RWPE2 (cell line): ENCODE results near the gene PARN.
"Not testable (repeated sequence)": the region's sequence is repeated elsewhere in the genome, so short reads cannot be mapped to it uniquely, and the experiment has no call there.

Source experiments
- ATAC-seq: fragments of 200-7000 bp; cut with Tn5 transposase; 3 replicates; pipeline ENCODE4 v1.9.1; 2021; ENCODE audit warnings: low read depth
- DNase-seq: peaks from one replicate; pipeline ENCODE4 v3.0.0-alpha.2; 2020; ENCODE audit warnings: low spot score
- H3K27ac ChIP-seq: fragments of 450-650 bp; 2 replicates; pipeline ENCODE4 v1.5.1; 2017; ENCODE audit warnings: mild to moderate bottlenecking; ENCODE audit not compliant: poor library complexity, severe bottlenecking
- H3K27me3 ChIP-seq: fragments of 250-450 bp; sonication (Bioruptor Pico); 2 replicates; pipeline ENCODE4 v1.5.1; 2021; ENCODE audit warnings: mild to moderate bottlenecking, moderate library complexity; ENCODE audit not compliant: insufficient read depth, poor library complexity, severe bottlenecking
- H3K36me3 ChIP-seq: fragments of 250-450 bp; sonication (Bioruptor Pico); 2 replicates; pipeline ENCODE4 v1.5.1; 2020; ENCODE audit warnings: low read depth, mild to moderate bottlenecking, moderate library complexity
- H3K4me1 ChIP-seq: fragments of 250-450 bp; sonication (Bioruptor Pico); 2 replicates; pipeline ENCODE4 v1.5.1; 2021; ENCODE audit warnings: mild to moderate bottlenecking, moderate library complexity; ENCODE audit not compliant: insufficient read depth, poor library complexity, severe bottlenecking
- H3K4me3 ChIP-seq: fragments of 250-450 bp; sonication (Bioruptor Pico); 2 replicates; pipeline ENCODE4 v1.5.1; 2021; ENCODE audit warnings: mild to moderate bottlenecking, moderate library complexity; ENCODE audit not compliant: severe bottlenecking
- H3K9me3 ChIP-seq: fragments of 250-450 bp; sonication (Bioruptor Pico); 2 replicates; pipeline ENCODE4 v1.5.1; 2021; ENCODE audit warnings: mild to moderate bottlenecking, moderate library complexity; ENCODE audit not compliant: severe bottlenecking
- CTCF ChIP-seq: fragments of 450-650 bp; IDR thresholded peaks from one replicate; pipeline ENCODE4 v1.5.1; 2017; ENCODE audit warnings: mild to moderate bottlenecking, moderate library complexity; ENCODE audit not compliant: poor library complexity, severe bottlenecking

The PARN gene

DNA sequence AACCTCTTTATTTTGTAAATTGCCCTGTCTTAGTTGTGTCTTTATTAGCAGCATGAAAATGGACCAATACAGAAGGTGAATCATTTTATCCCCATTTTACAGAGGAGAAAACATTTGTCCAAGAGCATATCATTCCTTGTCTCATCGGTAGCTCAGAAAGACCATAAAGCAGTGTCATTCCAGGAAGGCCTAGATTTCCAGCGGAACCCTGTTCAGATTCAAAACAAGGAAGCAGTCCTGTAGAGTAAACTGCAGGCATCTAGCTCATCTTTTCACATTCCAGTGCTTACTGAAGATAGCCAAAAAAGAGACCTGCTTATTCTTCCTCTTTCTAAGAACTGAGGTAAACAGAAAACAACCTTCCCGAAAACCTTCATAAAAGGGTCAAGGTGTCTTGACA is 54.0 kb downstream of the PARN start:
- H3K27ac ChIP-seq: no peak overlapping the region
- no peak overlapping the region for H3K4me3 ChIP-seq
- ATAC-seq (no peak), DNase-seq (no peak)
- H3K36me3 ChIP-seq: peaks cover 58% of the 10 kb centered on the region
- H3K4me1 ChIP-seq: no peaks in the 10 kb centered on the region
- no peak for TF ChIP-seq CTCF
- H3K27me3 ChIP-seq: no peaks in the 10 kb centered on the region
- H3K9me3 ChIP-seq: no peaks in the 10 kb centered on the region

- not testable (repeated sequence) for ATAC-seq, H3K4me1 ChIP-seq, DNase-seq, H3K9me3 ChIP-seq, H3K4me3 ChIP-seq, H3K27me3 ChIP-seq, H3K27ac ChIP-seq
- peaks cover 48% of the 10 kb centered on the region for H3K36me3 ChIP-seq
Measured at GRCh38 chr16:14574698-14575415, 55.2 kb downstream of the PARN start.

- H3K27ac ChIP-seq: no peak overlapping the region
- ATAC-seq: no peak
- no peak for TF ChIP-seq CTCF
- no peak for DNase-seq
- peaks cover 29% of the 10 kb centered on the region for H3K36me3 ChIP-seq
- H3K9me3 ChIP-seq: no peaks in the 10 kb centered on the region
- H3K4me1 ChIP-seq: no peaks in the 10 kb centered on the region
- no peak overlapping the region for H3K4me3 ChIP-seq
- H3K27me3 ChIP-seq: no peaks in the 10 kb centered on the region
Measured at GRCh38 chr16:14572535-14572934, 57.5 kb downstream of the PARN start.

DNA sequence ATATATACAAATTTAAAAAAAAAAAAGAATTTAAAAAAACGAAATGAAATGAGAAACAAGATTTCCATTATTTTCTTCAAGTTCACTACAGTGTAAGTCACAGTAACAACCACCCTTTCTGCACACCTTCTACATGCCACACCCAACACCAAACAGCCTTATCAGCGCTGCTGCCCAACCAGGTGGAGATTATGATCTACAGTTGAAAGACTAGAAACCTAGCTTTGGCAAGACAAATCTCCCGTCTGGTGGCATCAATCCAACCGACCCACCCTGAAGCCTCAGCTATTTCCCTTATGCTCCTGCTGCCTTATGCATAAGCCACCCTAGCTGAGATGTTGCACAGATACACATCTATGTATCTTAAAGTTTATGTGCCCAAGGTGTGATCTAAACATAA is 60.8 kb downstream of the PARN start:
- Histone ChIP-seq H3K36me3 (peaks cover 2% of the 10 kb centered on the region; the same call in 1 of the 2 replicates), H3K9me3 (no peaks in the 10 kb centered on the region), H3K4me3 (no peak overlapping the region), H3K27me3 (no peaks in the 10 kb centered on the region), H3K4me1 (peaks cover 20% of the 10 kb centered on the region), H3K27ac (no peak overlapping the region)
- no peak for TF ChIP-seq CTCF
- DNase-seq: no peak
- ATAC-seq: no peak

DNA sequence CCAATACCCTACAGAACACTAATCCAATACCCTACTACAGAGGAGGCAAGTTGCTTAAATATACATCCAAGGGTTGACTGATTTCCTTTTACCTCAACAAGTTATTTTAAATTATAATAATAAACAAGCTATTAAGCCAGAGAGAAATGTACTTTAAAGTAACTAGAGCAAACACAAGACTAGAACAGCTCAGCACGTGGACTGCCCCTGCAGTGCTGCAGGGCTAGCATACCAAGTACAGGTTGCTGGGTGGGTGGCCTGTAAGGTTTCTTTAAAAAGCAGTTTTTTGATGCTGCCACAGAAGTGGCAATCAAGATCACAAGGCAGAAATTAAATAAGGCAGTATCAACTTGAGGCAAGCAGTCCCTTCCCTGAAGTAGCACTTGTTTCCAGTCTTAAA is 63.5 kb downstream of the PARN start:
- no peaks in the 10 kb centered on the region for H3K27me3 ChIP-seq
- ATAC-seq: no peak
- no peaks in the 10 kb centered on the region for H3K36me3 ChIP-seq
- no peak for TF ChIP-seq CTCF
- no peak overlapping the region for H3K4me3 ChIP-seq
- DNase-seq: no peak
- H3K4me1 ChIP-seq: peaks cover 37% of the 10 kb centered on the region
- H3K9me3 ChIP-seq: no peaks in the 10 kb centered on the region
- no peak overlapping the region for H3K27ac ChIP-seq
